Transverse colon (tissue), 4 donors: ENCODE results near the gene UIMC1.

Experiments
- EP300 ChIP-seq: sonication (generic); formaldehyde crosslinking; IDR thresholded peaks from one replicate; pipeline ENCODE4 v1.6.1; 2017; ENCODE audit warnings: antibody characterized with exemption, low read depth
- POLR2A ChIP-seq: fragments of 450-650 bp; IDR thresholded peaks from one replicate; pipeline ENCODE4 v1.6.1; 2016; ENCODE audit warnings: antibody characterized with exemption, mild to moderate bottlenecking, moderate library complexity
- POLR2AphosphoS5 ChIP-seq, 3 donors: sonication (generic); formaldehyde crosslinking; IDR thresholded peaks; one replicate each; pipeline ENCODE4 v1.6.1; 2016; ENCODE audit warnings: antibody characterized with exemption in 3 of 3
- TF ChIP-seq, protein P1 (sequence below), 5 experiments: fragments of 200-600 bp in 3 of 5; fragments of 450-650 bp in 2 of 5; sonication (generic) in 3 of 5; IDR thresholded peaks; 1 replicate in 2 of 5; 2 replicates in 3 of 5; pipeline ENCODE4 v1.5.1; 2016 to 2017; ENCODE audit warnings: antibody characterized with exemption in 5 of 5, inconsistent platforms in 3 of 5, mild to moderate bottlenecking in 2 of 5, moderate library complexity in 1 of 5

DNA sequence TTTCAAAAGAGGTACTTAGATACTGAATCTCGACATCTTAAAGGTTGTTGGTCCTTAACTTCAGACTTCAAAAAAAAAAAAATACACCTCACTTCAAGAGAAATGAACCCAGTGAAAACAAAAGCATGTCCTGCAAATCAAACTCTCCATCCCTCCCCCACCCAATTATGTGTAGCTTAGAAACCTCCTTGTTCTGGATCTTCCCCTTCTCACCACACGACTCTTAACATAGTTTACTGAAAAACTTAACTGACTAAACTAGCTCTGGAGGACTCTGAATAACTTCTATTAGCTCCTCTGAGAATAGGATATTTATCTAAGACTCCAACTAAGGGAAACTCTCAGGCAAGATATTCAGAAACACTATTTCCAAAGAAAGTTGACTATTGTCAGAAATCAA, 58.7 kb downstream of the UIMC1 start:
- TF ChIP-seq POLR2A (no peak), POLR2AphosphoS5 (IDR thresholded peaks at IDR 0.05) (no peak), EP300 (no peak)
- TF ChIP-seq, protein P1, sequence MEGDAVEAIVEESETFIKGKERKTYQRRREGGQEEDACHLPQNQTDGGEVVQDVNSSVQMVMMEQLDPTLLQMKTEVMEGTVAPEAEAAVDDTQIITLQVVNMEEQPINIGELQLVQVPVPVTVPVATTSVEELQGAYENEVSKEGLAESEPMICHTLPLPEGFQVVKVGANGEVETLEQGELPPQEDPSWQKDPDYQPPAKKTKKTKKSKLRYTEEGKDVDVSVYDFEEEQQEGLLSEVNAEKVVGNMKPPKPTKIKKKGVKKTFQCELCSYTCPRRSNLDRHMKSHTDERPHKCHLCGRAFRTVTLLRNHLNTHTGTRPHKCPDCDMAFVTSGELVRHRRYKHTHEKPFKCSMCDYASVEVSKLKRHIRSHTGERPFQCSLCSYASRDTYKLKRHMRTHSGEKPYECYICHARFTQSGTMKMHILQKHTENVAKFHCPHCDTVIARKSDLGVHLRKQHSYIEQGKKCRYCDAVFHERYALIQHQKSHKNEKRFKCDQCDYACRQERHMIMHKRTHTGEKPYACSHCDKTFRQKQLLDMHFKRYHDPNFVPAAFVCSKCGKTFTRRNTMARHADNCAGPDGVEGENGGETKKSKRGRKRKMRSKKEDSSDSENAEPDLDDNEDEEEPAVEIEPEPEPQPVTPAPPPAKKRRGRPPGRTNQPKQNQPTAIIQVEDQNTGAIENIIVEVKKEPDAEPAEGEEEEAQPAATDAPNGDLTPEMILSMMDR (IDR thresholded peaks at IDR 0.05), result no peak
